ENCODE results near the gene ZNF223.

ZNF223 gene

GRCh38 chr19:44072543-44073401, 20.9 kb downstream of the ZNF223 start:
- peak; percentile 22 for DNase-seq

DNA sequence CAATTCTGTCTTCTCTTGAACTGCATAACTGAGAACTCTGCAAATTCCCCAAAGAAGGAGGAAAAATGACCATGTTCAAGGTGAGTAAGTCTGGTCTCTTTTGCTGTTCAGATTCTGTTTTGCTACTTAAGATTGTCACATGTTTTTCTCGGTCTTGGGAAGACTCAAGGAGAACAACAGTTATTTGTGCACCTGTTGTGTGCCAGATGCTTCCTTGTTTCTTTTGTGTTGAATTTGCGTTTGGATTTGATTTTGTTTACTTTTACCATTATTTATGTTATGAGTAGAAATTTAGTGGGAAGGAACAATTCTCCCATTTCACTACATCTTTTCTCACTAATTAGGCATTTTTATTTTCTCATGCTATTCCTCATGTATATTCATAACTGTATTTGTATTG, 24.5 kb downstream of the ZNF223 start:
- DNase-seq = no peak

DNA sequence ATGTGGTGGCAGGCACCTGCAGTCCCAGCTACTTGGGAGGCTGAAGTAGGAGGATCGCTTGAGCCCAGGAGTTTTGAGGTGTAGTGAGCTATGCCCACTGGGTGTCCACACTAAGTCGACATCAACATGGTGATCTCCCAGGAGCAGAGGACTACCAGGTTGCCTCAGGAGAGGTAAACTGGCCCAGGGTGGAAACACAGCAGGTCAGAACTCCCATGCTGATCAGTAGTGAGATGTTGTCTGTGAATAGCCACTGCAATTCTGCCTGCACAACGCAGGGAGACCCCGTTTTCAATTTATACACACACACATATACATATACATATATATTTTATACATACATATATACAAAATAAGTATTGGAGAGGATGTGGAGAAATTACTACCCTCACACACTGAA, 40.3 kb downstream of the ZNF223 start:
- DNase-seq = no peak

DNA sequence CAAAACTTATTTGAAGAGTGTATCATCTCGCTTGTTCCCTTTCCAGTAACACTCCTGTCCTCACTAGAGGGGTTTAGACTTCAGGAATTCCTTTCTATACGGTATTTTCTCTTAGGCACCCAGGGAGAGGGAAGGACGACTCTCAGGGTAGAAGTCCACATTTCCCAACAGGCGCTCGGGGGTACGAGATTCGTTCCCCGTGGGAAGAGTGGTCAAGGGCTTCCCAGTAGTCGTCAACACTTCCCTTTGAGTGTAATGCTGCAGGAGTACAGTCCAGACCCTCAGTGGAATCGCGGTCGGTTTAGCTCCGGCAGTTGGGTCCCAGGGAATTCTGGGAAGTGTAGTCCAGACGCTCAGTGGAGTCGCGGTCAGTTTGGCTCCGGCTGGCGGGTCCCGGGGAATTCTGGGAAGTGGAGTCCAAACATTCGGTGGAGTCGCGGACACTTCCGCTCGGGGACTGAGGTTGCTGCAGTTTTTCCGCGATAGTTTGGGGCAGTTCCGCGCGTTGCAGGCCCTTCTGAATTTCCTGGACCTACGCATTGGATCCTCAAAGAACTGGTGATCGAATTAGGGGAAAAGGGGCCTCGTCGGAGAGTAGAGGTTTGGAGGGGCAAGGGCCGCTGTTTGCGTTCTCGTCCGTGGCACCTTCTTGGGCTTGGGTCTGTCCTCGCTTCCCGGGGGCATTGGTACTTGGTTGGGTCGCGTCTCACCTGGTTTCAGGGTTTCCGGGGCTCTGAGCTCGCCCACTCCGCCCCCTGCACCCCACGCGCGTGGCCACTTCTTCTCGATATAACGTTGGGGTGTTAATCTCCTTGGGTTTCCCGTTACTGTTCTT, 42.3 kb downstream of the ZNF223 start, which contains the start of gene ZNF224:
TSS of gene ZNF224 (plus strand) at position 431 of the 835 bp plus-strand sequence. CDS start 3,513 bp downstream, outside the sequence.
- peak; percentile 97 for DNase-seq

- no peak for DNase-seq
These were observed 55.9 kb downstream of the ZNF223 start for GRCh38 chr19:44107751-44108150.

DNA sequence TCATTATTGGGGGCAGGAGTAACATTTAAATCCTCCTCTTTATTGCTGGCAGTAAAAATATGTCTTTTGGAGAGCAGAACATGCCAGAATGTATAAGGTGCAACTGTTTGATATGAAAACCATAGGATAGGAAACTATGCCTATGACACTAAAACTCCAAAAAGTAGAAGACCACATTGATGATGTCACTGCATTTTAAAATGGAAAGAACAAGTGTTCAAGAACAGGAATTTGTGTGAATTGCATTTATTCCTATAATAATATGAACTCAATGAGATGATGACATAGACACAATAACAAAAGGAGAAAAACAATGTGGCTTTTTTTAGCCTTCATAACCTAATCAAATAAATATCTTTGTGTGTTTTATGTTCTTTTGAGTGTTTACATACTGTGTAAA, 57.6 kb downstream of the ZNF223 start:
- no peak for DNase-seq

- DNase-seq = peak; percentile 89
These were observed 60.2 kb downstream of the ZNF223 start for GRCh38 chr19:44111910-44112463.

GRCh38 chr19:44112802-44113137, 60.9 kb downstream of the ZNF223 start:
- no peak for DNase-seq

DNA sequence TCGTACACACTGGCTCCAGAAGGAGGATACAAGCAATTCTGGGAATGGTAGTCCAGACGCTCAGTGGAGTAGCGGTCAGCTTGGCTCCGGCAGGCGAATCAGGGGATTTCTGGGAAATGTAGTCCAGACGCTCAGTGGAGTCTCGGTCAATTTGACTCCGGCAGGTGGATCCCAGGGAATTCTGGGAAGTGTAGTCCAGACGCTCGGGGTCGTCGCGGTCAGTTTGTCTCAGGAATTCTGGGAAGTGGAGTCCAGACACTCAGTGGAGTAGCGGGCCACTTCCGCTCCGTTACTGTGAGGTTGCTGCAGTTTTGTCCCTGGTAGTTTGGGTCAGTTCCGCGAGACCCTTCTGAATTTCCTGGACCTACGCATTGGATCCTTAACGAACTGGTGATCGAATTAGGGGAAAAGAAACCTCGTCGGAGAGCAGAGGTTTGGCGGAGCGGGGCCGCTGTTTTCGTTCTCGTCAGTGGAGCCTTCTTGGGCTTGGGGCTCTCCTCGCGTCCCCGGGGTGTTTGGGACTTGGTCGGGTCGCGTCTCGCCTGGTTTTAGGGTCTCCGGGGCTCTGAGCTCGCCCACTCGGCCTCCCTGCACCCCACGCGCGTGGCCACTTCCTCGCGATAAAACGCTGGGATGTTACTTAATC, 61.4 kb downstream of the ZNF223 start, which contains the start of gene ZNF225:
TSS of gene ZNF225 (plus strand) at position 262 of the 646 bp plus-strand sequence. CDS start 2,429 bp downstream, outside the sequence.
- DNase-seq = peak; percentile 99

GRCh38 chr19:44113784-44114390, 62.1 kb downstream of the ZNF223 start:
- peak; percentile 24 for DNase-seq
